HG03442 (cell line): ENCODE measurements around the gene ABHD10.

Source experiments
- ATAC-seq: cut with Tn5 transposase; IDR thresholded peaks from one replicate; pipeline ENCODE4 v1.9.1; 2021; ENCODE audit warnings: mild to moderate bottlenecking, moderate library complexity; ENCODE audit not compliant: unreplicated experiment

Gene ABHD10

DNA sequence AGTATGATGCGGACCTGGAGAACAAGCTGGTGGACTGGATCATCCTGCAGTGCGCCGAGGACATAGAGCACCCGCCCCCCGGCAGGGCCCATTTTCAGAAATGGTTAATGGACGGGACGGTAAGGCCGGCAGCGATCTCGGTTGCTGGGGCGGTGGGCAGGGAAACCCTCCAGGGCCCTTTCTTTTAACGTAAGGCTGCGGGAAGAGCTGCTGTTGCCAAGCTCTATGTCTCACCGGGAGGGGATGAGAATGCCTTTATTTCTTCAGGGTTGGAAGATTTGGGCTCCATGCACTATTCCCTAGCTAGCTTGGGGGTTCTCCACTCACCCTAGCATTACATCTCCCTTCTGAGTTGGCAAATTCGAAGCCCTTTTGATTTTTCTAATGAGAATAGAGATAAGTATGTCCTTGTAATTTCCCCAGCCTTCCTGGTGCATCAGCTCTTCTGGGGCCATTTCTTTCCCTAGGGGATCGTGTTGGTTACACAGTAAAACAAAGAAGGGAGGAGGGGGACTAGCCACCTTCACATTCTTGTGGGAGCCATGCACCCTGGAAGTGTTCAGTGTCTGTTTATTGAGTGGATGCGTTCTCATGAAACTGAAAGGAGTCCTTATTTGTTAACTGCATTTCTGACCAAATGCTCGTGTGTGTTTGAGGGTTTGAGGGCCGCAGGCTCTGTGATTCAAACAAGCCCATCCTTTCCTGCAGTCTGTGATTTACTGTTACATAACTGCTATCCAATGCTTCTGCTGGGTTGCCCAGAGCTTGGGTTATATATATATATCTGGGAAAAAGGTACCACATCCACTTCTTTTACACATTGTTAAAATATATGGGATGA is 20.9 kb downstream of the ABHD10 start:
- ATAC-seq = no peak

DNA sequence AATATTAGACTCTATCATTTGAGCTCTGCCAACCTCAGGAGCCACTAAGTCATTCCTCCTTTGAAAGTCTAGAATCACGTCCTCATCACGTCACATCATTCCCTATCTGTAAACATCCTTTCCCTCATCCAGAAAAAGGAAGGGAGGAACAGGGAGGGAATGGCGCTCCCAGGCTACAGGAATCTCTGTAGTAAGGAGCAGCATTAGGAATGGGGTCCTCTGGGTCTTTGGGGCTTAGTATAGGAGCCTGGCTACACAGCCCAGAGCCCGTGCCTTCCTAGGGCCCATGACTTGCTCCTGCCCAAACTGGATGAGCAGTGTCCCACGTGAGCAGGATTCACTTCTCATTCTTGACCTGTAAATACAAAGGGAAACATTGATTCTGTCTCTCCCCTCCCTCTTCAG is 21.5 kb downstream of the ABHD10 start:
- no peak for ATAC-seq

DNA sequence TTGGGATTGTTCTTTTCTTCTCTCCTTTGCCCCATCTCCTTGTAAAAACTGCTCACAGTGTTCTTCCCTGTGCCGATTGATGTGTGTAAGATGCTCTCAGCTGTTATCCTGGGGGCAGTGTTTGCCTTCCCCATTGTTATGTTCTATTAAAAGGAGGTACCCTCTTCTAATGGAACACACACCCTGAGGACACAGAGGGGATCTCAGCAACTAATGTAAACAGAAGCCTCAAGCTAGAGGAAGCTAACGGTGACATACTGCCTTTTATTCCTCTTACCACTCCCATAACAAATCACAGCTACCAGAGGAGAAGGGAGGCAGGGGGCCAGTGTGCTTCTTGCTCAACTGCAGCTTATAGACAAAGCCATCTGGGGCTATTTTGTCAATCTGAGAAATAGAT is 22.1 kb downstream of the ABHD10 start:
- no peak for ATAC-seq

DNA sequence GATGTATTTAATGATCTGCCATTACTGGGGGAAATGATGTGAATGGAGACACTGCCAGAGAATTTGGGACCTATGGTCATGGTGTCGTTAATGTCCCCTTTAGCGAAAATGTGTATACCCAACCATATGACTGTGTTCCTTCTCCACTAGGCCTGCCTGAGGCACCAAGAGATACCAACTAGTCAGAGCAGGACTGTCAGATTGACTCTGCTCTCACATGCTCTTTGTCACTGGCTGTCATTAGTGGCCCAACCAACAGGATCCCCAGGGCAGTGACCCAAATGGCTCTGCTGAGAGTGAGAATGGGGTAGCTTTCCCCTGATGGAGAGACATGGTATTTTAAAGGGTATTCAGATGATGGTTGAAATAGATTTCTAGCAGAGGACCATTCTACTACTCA is 22.7 kb downstream of the ABHD10 start:
- ATAC-seq = no peak

DNA sequence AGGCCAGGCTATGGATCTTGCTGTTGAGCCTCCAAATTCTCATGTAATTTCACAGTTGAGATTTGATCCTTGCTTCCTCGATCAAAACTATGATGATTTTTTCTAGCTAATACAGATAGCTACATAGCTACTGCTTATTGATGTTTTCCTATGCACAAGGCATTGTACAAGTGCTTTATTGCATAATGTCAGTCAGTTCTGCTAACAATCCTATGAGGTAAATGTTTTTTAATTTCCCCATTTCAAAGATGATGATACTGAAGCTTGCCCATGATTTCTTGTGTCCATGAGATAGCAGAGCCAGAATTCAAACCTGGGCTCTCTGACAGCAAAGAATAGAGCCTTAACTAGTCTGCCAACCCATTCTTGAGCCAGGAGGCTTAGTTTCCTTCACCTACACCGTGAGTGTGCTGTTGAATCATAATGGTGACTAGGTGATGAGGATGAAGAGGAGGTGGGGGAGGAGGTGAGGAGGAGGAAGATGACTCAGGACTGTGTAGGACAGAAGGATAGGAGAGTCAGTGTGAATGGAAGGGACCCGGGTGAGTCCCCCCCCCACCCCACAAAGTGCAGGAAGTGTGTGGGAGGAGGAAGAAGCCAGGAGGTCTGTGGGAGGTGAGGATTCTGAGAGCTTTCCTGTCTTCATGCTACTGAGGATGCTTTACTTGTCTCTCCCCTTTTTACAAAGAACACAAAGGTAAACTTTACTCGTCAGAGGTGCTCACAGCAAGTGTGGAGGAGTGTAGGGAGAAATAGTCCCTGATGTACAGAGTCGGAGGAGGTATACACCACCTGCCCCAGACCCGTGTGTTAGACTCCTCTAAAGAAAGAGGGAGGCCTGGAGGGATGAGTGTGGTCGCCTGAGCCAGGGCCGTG is 23.5 kb downstream of the ABHD10 start:
- no peak for ATAC-seq

DNA sequence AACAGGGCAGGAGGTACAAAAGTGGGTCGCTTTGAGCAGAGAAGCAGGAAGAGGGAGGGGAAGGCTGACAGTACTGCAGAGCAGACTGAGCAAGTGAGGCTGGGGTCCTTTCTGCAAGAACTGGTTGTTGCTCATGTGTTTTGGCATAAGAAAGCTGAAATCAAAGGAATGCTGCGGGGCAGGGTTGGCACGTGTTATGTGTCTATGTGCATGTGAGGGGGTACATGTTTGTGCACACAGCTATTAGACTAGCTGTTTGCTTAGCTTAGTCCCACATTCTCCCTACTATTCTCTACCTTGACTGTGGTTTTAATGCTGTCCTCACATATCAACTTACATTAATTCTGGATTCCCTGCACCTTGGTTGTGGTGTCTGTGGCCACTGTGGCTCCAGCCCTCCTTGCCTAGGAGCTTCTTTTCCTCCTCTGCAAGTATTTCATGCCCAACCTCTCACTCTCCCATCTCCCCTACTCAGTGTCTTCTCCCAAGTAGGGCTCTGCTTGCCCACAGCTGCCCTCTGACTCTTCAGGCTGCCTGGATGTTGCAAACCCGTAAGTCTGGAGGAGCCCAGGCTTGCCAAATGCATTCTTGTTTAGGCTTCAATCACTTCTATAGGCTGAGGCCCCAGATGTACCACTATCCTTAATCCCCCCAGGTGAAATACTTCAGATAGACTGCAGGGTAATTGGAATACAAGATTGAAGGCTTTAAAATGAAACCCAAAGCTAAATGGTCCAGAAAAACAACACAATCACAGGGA is 24.7 kb downstream of the ABHD10 start:
- ATAC-seq = no peak

DNA sequence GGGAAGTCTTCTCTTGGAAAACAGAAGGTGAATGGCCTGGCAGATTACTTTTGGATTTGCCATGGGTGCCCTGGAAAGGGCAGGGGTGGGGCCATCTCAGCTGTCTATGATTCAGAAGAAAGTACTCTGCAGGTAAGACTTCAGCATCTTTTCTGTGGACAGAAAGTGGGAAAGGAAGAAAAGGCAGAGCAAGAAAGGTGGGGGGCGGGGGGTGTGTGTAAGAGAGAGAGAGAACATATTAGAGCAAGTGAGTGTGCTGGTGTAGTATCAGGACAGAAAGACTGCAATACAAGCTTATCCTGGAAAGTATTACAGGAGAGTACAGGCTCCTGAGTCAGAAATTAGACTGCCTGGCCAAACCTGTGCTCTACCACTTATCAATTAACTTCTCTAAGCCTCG is 25.4 kb downstream of the ABHD10 start:
- no peak for ATAC-seq

DNA sequence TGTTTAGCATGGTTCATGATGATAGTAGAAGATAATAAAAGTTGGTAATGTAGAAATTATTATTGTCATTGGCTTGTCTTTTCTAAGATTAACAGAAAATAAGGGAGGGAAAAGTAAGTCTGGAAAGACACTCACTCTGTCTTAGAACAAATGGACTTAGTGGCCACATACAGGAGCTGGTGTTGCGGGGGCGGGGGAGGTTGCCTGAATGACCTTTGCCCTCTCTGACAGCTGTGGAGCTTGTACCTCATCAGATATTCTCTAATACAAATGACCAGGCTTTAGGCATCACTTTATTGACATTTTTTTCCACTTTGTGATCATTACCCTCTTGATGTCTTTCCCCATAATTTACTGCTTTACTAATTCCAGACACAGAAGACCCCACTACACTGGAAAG is 25.8 kb downstream of the ABHD10 start:
- ATAC-seq = no peak

DNA sequence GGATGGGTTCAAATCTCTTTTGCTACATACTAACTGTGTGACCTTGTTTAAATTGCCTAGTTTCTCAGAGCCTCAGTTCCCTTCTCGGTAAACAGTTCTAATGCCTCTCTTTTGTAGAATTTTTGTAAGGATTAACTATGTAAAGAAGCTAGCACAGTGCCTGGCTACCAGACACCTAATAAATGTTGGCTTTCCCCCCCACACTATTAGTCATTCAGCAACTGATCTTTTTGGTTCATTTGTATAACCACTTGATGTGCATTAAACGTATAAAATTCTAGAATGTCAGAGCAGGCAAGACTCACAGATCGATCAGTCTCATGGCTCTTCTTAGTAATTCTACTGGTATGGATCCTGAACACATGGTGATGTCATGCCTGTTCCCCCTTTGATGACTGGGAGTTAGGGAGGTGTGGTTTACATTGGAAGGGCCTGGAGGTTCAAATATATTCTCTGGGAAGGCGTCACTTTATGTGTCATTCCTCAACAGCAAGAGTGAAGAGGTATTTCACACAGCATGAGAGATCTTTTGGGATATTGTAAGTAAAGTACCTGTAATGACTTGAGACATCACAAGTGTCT is 26.4 kb downstream of the ABHD10 start:
- ATAC-seq = no peak

DNA sequence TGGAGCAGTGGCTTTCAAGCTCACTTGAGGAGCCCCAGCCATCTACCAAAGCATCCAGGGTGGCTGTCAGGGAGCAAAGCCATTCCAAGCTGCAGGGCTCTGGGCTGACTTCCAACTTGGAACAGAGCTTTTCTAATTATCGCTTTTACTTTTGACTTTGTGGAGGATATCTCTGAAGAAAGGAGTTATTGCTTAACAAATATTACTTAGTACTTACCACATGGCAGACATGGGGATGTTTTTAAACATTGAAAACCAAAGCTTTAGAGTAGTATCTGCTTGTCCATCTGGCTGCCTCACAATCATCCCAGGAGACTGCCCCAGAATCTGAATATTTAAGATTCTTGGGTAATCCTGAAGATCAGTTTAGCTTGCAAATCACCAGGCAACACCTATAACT is 28.8 kb downstream of the ABHD10 start:
- no peak for ATAC-seq

DNA sequence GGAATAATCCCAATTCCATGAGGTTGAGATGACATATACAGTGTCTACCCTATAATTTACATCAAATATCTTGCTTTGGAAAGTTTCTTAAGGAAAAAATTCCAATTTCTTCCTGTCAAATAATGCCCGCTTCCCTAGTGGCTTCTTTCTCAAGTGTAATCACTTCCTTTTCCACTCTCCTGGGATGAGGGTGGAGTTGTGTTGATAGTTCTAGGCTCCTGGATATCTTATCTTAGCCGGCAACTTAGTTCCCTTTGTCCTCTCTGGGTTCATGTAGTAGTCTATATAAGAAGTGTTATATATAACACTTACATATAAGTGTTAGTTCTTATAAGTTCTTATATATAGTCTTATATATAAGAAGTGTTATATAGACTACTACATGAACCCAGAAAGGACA is 30.8 kb downstream of the ABHD10 start:
- ATAC-seq = no peak

DNA sequence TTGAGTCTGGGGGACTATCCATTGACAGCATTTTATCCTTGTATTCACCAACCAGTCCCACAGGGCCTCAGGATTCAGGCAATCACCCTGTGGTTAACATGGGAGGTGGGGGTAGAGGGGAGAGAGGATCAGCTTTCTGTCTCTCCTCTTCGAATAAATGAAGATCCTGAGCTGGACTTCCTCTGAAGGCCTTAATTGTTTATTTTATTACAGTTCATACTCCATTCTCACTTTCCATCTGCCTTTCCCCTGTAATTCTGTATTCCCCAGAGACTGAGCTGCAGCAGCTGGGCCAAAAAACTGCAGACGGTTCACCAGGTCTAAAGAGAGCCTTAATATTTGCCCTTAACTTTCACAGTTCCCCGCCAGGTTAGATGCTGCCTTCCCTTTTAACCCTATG is 31.8 kb downstream of the ABHD10 start:
- ATAC-seq = no peak

DNA sequence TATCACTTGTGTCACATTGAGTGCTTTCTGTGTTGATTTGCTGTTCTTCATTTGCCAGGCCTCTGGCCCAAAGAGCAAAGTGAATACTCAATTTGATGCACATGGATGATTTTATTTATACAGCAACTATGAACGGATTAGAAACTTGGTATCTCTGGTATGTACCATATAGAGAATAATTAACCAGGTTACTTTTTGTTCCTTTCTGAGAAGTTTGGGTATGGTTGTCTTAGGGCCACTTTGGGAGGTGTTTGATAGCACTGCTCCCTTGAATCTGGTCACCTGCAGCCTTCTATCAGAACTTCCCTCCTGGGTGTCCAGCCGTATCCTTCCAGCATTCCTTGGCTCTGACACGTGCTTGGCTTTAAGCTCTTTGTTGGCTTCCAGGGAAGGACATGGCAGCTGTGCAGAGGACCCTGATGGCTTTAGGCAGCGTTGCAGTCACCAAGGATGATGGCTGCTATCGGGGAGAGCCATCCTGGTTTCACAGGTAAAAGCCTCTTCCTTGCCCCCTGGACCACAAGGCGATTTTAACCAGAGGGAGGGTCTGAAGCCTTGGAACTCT is 32.6 kb downstream of the ABHD10 start:
- no peak for ATAC-seq

DNA sequence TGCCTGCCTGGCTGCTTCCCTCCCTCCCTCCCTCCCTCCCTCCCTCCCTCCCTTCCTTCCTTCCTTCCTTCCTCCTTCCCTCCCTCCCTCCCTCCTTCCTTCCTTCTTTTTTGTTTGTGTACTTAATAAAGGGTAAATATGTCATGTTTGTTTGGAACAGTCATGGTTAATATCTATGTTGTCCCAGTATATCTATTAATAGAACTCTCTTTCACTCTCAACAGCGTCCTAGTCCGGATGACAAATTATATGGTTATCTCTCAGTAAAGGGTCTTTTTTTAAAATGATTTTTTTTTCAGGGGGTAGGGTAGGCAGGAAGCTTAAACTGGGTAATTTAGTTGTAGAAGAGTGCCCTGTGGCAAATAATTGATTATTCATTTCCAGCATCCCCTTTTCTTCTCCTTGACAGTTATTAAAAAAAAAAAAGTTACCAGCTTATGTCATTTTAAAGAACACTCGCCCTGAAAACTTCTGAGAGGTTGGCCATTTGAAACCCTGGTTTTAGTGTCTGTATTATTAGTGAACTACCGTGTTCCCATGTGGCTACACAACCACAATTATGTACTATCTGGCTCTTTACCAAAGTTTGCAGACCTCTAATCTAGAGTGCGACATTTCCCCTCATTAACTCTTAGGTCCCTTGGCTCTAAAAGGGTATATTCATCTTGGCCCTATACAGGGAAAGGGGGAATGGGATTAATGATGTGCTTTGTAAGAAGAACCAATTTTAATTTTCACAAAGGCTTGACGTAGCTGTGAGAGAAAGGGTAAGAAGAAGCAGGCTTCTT is 33.6 kb downstream of the ABHD10 start:
- no peak for ATAC-seq

DNA sequence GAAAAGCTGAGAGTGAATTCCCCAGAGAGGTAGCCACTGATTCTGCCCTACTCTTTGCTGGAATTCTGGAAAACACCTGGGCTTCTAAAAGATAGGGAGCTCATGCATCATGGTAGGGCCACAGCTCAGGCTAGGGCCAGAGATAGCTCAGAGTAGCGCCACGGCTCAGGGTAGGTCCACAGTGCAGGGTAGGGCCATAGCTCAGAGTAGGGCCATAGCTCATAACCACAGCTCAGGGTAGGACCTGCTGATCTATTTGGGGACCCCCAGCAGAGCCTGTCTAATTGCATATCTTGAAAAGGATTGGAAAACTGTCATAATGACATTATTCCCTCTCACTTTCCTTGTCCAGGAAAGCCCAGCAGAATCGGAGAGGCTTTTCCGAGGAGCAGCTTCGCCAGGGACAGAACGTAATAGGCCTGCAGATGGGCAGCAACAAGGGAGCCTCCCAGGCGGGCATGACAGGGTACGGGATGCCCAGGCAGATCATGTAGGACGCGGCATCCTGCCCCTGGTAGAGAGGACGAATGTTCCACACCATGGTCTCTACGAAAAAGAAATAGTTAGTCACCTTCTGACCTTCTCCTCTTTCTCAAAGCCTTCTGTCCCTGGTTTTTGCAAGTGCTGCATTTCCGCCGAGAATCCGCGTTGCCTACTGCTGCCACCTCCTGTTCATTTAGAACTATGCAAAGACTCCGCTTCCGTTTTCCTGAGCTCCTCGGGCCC is 34.4 kb downstream of the ABHD10 start:
- ATAC-seq = peak; percentile 88

DNA sequence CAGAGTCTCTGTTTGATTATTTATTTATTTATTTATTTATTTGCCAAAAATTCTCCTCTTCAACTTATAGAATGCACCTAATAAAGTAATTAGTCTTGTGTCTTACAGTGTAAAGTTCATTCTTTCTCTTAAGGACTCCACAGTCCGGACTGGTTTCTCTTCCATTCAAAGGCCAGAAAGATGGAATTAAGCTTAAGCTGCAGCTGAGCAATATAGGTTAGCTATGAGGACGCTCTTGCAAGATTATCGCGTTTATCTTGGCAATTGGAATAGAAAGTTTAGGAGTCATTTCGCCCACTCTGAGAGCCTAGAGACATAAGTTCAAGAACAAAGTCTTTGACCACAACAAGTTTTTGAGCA is 34.9 kb downstream of the ABHD10 start:
- ATAC-seq = peak; percentile 17

DNA sequence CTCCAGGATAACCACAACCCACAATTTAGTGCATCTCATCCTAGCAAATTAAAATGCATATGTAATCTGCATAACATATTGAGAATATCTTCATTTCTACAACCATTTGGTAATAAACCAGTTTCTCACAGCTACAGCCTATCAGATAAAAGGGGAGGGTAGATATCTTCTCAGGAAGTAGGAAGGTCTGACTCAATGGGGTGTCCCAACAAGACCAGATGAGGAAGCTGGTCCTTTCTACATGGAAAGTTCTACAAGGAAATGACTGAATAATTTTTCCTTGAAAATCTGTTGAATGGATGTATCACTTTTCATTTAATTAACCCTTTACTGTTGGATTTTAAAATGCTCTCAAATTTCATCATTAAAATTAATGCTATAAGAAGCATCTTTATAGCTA is 38.3 kb downstream of the ABHD10 start:
- ATAC-seq = no peak

DNA sequence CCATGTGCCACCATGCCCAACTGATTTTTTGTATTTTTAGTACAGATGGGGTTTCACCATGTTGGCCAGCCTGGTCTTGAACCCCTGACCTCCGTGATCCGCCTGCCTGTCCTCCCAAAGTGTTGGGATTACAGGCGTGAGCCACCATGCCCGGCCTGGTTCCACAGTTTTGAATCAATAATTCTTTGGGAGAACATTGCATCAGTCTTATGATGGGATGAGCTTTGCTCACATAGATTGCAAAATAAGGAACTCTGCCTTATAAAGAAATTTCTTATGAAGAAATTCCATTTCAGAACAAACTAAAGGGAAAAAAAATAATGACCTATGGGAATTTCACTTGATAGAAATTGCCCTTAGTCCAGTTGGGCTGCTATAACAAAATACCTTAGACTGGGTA is 39.9 kb downstream of the ABHD10 start:
- ATAC-seq = no peak

DNA sequence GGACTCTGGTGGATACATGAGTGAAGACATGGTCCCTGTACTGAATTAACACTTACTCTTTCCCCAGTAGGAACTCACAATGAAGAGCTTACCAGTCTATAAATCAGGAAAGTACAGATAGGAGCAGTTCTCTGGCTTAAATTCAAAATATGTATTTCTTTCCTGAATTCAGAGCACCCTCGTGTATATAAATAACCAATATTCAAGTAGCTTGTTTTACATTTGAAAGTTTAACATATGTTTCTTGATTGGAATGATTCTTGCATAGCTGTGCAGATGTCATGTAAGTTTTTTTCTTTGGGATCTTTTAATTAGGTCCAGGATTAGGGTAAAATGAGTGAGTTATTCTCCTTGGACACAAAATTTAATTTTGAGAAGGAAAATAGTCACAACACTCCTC is 40.9 kb downstream of the ABHD10 start:
- ATAC-seq = no peak
